Bronchus fibroblast of lung (primary cell): ENCODE results near the gene KCNK10. TPM values are rescaled to one million over a fixed set of nuclear protein-coding genes. Genes with fewer than 3 reads are reported as not detected.

Experiments used
- total RNA-seq: library from RNA; depleted of rRNA; stranded (reverse); fragments of >200 nt; gene quantifications from 2 replicates; pipeline ENCODE4 v1.2.3, GENCODE V29; 2015

KCNK10 gene
- not detected in 2 replicates for total RNA-seq

DNA sequence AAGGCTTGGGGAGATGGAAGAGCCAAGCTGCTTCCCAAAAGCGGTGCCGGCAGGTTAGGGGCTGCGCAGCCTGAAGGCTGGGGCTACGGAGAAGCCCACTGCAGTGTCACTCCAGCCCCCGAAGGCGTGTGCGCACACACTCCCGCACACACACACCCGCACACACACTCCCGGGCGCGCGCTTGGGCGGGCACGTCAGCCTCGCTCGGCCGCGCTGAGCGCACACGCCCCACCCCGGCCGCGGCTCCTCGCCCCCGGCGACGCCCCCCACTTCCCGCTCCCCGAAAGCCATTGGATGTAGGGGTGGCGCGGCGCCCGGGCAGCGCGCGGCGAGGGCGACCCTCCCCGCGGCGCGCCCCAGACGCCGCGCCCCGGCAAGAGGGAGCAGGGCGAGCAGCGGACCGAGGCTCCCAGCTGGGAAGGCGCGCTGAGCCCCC is at the start of gene KCNK10:
Gene KCNK10 (minus strand): TSS at position 184 of the 437 bp plus-strand sequence. CDS start 471 bp downstream, outside the sequence.

Other genes with a start within 250 kb of the KCNK10 start
- gene SPATA7, start 62.4 kb upstream of the KCNK10 start, total RNA-seq: 11.9 and 15.0 TPM in 2 replicates
- 5.2 and 5.5 TPM in 2 replicates for gene PTPN21, start 231.7 kb upstream of the KCNK10 start, total RNA-seq
- 40.6 and 47.1 TPM in 2 replicates for gene ZC3H14, start 239.8 kb upstream of the KCNK10 start, total RNA-seq